Measurements from ENCODE around the gene AKIP1. TPM values are rescaled to one million over a fixed set of nuclear protein-coding genes. Genes with fewer than 3 reads are reported as not detected.
A peak's percentile ranks its signal among the peaks of the same experiment; 100 is the strongest.

Gene AKIP1
- total RNA-seq, 1 donor from 2014 or later = 15.7 TPM

- no peak for DNase-seq (ENCODE audit: low spot score, unreplicated experiment)
- Mint-ChIP-seq H3K4me3 (ENCODE audit: low read depth) (no peak overlapping the region), H3K9me3 (ENCODE audit: low read depth) (peaks cover 6% of the 10 kb centered on the region), H3K36me3 (ENCODE audit: insufficient read depth) (peaks cover 21% of the 10 kb centered on the region), H3K27ac (no peak overlapping the region), H3K27me3 (no peaks in the 10 kb centered on the region), H3K4me1 (ENCODE audit: low read depth) (peaks cover 4% of the 10 kb centered on the region)
- no peak for TF ChIP-seq CTCF (IDR thresholded peaks at IDR 0.05; ENCODE audit: unreplicated experiment)
Observed at GRCh38 chr11:8948886-8949285, 37.9 kb downstream of the AKIP1 start.

- H3K9me3 Mint-ChIP-seq (ENCODE audit: low read depth) = no peaks in the 10 kb centered on the region
- no peak for TF ChIP-seq CTCF (IDR thresholded peaks at IDR 0.05; ENCODE audit: unreplicated experiment)
- no peak overlapping the region for H3K4me3 Mint-ChIP-seq (ENCODE audit: low read depth)
- H3K27me3 Mint-ChIP-seq = no peaks in the 10 kb centered on the region
- H3K4me1 Mint-ChIP-seq (ENCODE audit: low read depth) = no peaks in the 10 kb centered on the region
- no peak for DNase-seq (ENCODE audit: low spot score, unreplicated experiment)
- H3K27ac Mint-ChIP-seq = peak overlapping the region; percentile 49
- peaks cover 13% of the 10 kb centered on the region for H3K36me3 Mint-ChIP-seq (ENCODE audit: insufficient read depth)
Observed at GRCh38 chr11:8956860-8957259, 45.9 kb downstream of the AKIP1 start.

- Mint-ChIP-seq H3K4me3 (ENCODE audit: low read depth) (no peak overlapping the region), H3K36me3 (ENCODE audit: insufficient read depth) (peaks cover 10% of the 10 kb centered on the region), H3K27me3 (no peaks in the 10 kb centered on the region), H3K4me1 (ENCODE audit: low read depth) (peaks cover 8% of the 10 kb centered on the region), H3K27ac (no peak overlapping the region), H3K9me3 (ENCODE audit: low read depth) (no peaks in the 10 kb centered on the region)
- peak; percentile 64 for TF ChIP-seq CTCF (IDR thresholded peaks at IDR 0.05; ENCODE audit: unreplicated experiment)
- no peak for DNase-seq (ENCODE audit: low spot score, unreplicated experiment)
Observed at GRCh38 chr11:8959546-8960166, 48.7 kb downstream of the AKIP1 start.

GRCh38 chr11:8961401-8961800 is 50.4 kb downstream of the AKIP1 start:
- no peaks in the 10 kb centered on the region for H3K27me3 Mint-ChIP-seq
- no peak for DNase-seq (ENCODE audit: low spot score, unreplicated experiment)
- no peak for TF ChIP-seq CTCF (IDR thresholded peaks at IDR 0.05; ENCODE audit: unreplicated experiment)
- no peak overlapping the region for H3K4me3 Mint-ChIP-seq (ENCODE audit: low read depth)
- peaks cover 2% of the 10 kb centered on the region for H3K36me3 Mint-ChIP-seq (ENCODE audit: insufficient read depth)
- H3K9me3 Mint-ChIP-seq (ENCODE audit: low read depth) = no peaks in the 10 kb centered on the region
- H3K27ac Mint-ChIP-seq = no peak overlapping the region
- H3K4me1 Mint-ChIP-seq (ENCODE audit: low read depth) = peaks cover 12% of the 10 kb centered on the region

GRCh38 chr11:8962841-8963240 is 51.9 kb downstream of the AKIP1 start:
- peak overlapping the region; percentile 89 for H3K4me3 Mint-ChIP-seq (ENCODE audit: low read depth)
- DNase-seq (ENCODE audit: low spot score, unreplicated experiment) = no peak
- no peak for TF ChIP-seq CTCF (IDR thresholded peaks at IDR 0.05; ENCODE audit: unreplicated experiment)
- H3K27ac Mint-ChIP-seq = peak overlapping the region; percentile 73
- H3K27me3 Mint-ChIP-seq = no peaks in the 10 kb centered on the region
- no peaks in the 10 kb centered on the region for H3K36me3 Mint-ChIP-seq (ENCODE audit: insufficient read depth)
- peaks cover 12% of the 10 kb centered on the region for H3K4me1 Mint-ChIP-seq (ENCODE audit: low read depth)
- no peaks in the 10 kb centered on the region for H3K9me3 Mint-ChIP-seq (ENCODE audit: low read depth)
